Skin of body (tissue), 2 donors: ENCODE data around the gene SNAPC4. TPM values are rescaled to one million over a fixed set of nuclear protein-coding genes. Genes with fewer than 3 reads are reported as not detected.
"Not testable (repeated sequence)": the region's sequence is repeated elsewhere in the genome, so short reads cannot be mapped to it uniquely, and the experiment has no call there.

Experiments
- DNase-seq: peaks from one replicate; lab custom pipeline; 2025; lab: John Stamatoyannopoulos, UW
- total RNA-seq: library from RNA; depleted of rRNA; stranded (reverse); fragments of >200 nt; gene quantifications from one replicate; pipeline ENCODE4 v1.2.3, GENCODE V29; 2014

Gene SNAPC4
- total RNA-seq, 1 donor from 2014 or later, result 5.7 TPM

DNA sequence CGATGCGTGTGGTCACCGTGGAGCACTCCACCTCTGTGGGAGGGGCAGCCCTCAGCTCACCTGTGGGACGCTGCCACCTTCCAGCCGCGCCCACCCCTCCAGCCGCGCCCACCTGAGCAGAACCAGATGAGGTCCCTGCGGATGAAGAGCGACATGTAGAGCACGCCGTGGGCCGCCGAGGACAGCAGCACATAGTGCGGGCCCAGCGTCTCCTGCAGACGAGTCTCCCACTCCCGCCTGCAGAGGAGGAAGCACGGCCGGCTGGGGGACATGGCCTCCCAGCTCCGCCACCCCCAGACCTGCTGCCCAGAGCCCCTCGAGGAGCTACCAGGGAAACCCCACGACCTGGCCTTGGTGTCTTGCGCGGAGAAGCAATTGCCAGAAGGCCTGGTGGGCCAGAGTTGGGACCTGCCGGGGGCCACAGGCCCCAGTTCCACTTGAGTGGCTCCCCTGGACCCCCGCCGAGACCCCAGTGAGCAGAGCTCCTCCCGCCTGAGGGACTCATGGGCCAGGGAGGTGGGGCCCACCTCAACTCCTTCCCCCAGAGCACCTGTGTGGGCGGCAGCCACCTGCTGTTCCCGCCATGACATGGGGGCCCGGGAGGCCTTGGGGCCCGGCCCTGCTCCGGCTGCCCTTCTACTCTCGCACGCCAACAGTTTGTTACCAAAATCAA lies 33.2 kb upstream of the SNAPC4 start:
- DNase-seq, result no peak

DNA sequence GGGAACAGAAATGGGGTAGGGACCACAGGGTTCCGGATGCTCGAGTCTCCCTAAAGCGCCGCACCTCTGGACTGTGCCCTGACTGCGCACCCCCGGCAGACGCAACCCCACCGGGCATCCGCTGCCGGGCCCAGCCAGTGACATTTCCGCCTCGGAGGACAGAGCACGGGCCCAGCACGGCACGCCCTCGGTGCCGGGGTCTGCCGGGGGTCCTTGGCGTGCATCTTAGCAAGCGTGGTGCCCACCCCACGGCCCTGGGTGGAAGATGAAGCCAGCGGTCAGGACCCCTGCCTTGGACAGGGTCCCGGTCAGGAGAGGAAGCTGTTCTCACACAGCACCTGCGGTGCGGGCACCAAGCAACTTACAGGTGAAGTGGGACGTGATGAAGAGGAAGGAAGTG lies 32.6 kb upstream of the SNAPC4 start:
- no peak for DNase-seq

DNA sequence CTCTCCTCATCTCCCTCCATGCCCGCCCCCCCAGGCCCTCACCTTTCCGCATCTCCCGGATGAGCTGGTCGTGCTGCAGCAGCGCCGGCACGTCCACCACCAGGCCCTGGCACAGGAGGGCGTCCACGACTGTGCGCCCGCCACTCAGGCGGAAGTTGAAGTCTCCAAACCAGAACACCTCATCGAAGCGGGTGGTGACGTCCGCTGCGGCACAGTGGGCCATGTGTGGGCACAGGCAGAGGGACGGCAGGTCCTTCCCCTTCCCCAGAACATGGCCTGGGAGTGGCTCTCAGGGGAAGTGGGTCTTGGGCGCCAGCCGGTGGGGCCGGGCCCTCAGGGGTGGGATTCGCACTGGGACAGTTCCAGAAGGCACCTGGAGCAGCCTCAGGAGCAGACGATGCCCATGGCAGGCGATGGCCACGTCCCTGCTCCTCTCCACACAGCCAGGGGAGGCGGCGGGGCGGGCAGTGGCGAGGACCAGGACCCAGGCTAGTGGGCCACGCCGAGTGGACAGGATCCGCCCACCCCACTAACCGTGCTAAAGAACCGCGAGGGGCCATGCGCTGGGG lies 31.9 kb upstream of the SNAPC4 start:
- no peak for DNase-seq

DNA sequence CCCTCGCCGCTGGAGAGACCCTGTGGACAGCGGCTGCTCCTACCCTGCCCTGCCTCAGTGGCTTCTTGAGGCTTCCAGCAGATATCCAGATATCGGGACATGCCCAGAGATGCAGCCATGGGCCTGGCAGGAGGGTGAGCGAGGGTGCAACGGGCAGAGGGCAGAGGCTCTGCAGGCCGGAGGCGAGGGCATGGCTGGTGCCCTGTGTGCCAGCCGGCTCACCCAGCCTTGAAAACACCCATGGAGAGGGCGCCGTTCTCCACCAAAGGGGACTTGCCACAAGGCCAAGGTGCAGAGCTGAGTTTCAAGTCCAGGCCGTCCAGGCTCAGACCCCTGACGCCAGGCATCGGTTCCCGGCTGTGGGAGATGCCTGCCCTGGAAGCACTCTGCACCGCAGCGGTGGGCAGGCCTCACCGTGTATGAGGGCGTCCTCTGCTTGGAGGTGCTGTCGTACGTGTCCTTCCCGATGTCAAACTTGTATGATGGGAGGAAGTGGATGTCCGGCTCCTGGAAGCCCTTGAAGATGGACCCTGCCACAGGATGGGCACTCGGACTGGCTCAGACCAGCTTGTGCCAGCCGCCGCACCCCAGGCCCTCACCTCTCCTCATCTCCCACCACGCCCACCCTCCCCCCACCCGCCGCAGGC lies 30.7 kb upstream of the SNAPC4 start:
- DNase-seq, result no peak

DNA sequence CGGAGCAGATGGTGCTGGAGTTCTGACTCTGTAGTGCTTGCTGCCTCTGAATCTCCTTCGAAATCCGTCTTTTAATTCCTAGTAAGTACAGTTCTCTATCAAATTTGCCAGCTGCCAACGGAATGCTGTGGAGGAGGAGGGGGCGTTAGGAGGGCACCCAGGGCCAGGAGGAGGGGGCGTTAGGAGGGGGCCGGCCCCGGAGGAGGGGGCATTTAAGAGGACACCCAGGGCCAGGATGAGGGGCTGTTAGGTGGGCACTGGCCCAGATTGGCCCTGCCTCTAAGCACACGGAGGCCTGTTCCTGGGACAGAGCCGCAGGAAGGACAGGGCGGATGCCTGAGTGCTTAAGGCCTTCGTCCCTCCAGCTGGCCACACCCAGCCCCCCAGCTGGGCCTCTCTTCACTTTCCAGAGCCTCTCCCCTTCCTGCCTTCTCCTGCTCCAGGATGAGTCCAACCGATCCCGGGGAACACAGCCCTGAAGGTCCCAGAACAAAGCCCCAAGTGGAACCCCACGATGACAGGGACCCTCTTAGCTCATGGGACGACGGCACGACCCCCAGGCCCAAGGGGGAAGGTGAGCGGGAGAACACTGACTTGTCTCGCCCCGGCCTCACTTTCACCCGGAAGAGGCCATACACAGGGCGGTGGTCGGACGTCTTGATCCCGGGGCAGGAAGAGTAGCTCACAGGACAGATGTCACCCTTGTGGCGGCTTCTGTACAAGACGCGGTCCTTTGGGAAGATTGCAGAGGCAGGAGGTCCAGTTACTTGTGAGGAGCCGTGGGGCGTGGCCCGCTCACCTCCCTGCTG lies 29.9 kb upstream of the SNAPC4 start:
- no peak for DNase-seq

DNA sequence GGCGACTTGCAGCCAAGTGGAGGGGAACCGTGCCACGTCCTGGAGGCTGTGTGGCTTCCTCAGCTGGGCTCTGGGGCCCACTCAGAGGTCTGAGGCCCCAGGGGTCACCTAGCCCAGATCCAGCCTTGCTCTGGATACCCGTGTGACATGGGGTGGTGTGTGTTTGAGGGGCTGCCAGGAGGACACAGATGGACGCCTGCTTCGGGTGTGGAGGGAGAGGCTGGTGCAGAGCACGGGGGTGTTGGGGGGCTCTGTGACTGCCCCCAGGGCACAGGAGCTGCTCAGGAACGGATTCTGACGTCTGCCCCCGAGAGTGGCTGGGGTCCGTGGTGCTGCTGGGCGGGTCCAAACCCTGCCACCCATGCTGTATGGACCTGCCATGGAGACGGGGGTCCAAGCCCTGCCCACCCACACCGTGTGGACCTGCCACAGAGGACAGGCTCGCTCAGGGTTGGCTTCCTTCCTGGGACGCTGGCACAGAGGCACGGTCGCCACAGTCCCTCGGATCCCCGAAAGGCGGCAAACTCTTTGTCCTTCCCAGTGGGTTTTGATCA lies 29.2 kb upstream of the SNAPC4 start:
- no peak for DNase-seq

DNA sequence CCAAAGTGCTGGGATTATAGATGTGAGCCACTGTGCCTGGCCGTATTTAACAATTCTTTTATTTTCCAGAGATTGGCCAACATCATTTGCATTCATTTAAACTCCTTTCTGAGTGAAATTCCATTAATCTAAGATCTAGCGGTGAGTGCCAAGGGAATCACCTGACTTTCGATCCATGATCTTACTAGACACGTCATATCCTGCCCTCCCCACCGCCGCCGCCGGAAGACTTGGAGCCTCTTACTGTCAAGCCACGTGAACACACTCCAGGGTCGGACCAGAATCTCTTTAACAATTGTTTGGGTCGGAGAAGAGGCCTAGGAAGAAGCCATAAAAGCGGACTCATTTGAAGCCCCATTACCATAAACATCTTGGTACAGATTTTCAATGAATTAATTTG lies 26.8 kb upstream of the SNAPC4 start:
- no peak for DNase-seq

DNA sequence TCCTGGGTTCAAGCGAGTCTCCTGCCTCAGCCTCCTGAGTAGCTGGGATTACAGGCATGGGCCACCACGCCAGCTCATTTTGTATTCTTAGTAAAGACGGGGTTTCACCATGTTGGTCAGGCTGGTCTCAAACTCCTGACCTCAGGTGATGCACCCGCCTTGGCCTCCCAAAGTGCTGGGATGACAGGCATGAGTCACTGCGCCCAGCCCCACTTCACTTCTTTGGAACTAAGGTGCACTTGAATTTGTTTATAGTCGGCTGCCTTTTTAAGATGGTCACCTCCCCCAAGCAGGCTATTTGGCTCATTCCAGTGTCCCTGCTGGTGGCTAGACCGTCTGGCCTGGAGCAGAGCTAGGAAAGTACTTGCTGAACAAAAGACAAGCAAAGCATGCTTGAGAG lies 25.4 kb upstream of the SNAPC4 start:
- not testable (repeated sequence) for DNase-seq

DNA sequence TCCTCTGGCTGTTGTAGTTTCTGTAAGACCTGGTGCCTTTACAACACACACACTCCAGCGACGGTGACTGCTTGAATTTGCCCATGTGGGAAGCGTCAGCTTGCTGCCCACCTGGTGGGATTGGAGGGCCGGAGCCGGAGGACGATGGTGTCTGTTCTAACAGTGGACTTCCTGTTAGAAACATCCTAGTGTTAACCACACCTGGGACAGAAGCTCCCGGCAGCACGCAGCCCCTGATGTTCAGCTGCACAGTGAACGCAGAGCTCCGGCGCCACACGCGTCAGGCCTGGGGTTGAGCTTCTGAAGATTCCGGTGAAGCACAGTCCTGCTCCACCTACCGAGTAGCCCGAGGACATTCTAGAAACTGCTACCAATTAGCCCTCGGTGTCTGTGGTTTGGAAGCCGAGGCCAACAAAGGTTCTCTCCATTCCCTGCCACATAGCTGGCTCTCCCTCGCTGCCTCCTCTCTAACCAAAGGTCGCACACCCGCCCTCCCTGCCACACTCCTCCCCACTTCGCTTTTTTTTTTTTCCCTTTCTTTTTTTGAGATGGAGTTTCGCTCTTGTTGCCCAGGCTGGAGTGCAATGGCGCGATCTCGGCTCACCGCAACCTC lies 24.9 kb upstream of the SNAPC4 start:
- DNase-seq, result no peak

DNA sequence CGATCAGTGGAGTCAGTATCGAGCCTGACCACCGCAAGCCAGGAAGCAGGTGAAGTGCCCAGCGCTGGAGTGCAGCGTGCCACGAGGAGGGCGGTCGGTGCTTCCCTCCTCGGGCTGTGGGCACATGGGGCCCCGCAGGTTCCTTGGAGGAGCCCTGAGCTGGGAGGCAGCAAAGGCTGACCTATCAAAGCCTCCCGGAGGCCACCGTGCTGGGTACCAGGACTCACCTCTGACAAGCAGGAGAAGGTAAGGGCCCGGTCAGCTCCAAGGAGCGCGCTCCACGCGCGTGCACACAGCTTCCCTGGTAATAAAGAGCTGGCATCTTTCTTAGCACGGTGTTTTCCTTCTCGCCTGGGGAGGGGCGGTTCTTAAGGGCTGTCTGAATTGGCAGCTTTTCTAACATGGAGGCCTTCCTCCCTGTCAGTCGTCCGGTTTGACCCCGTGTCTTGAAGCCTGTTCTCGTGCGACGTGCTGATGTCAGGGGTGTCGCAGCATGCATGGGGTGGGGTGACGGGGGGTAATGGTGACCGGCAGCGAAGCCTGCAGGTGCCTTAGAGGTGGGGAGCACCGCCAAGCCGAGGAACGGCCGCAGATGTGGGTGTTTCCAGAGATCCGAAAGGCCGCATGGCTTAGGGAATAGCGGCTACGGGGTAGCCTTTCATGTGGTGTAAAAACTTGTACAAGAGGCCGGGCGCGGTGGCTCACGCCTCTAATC lies 23.6 kb upstream of the SNAPC4 start:
- DNase-seq, result no peak

DNA sequence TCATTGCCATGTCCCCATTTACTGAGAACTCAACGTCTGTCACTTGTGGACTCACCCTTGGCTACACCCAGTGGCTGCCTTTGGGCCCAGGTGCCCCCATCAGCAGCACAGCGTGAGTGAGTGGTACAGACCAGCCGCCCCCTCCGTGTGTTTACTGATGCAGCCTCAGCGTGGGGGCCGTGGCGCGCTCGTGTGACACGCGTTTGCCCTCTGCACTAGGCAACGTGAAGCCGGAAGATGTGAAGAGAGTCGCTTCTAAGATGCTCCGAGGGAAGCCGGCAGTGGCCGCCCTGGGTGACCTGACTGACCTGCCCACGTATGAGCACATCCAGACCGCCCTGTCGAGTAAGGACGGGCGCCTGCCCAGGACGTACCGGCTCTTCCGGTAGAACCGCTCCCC lies 22.9 kb upstream of the SNAPC4 start:
- DNase-seq, result no peak

DNA sequence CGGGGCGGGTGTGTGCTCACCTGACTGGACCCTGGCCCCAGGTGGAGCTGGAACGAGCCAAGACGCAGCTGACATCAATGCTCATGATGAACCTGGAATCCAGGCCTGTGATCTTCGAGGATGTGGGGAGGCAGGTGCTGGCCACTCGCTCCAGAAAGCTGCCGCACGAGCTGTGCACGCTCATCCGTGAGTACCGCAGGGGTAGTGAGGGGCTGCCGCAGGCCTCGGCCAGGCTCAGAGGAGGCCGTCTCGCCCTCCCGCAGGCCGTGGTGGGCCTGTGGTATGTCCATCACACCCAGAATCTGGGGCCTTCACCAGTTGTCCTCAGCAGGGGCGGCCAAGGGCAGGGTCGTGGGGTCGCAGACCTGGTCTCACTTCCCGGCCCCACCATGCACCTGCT lies 21.8 kb upstream of the SNAPC4 start:
- DNase-seq, result no peak

DNA sequence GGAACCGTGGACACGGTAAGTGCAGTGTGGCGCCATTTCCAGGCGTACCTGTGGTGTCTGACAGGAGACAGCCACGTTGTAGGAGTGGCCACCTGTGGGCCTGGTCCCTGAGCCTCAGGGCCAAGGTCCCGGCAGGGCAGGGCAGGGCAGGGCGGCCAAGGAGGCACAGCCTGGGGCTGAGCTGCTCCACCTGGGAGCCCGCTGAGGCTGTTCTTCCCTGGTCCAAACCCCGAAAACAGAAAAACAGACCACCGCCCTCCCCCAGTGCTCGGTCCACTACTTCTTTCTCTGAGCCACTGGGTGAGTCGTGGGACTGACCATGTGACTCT lies 19.1 kb upstream of the SNAPC4 start:
- no peak for DNase-seq

DNA sequence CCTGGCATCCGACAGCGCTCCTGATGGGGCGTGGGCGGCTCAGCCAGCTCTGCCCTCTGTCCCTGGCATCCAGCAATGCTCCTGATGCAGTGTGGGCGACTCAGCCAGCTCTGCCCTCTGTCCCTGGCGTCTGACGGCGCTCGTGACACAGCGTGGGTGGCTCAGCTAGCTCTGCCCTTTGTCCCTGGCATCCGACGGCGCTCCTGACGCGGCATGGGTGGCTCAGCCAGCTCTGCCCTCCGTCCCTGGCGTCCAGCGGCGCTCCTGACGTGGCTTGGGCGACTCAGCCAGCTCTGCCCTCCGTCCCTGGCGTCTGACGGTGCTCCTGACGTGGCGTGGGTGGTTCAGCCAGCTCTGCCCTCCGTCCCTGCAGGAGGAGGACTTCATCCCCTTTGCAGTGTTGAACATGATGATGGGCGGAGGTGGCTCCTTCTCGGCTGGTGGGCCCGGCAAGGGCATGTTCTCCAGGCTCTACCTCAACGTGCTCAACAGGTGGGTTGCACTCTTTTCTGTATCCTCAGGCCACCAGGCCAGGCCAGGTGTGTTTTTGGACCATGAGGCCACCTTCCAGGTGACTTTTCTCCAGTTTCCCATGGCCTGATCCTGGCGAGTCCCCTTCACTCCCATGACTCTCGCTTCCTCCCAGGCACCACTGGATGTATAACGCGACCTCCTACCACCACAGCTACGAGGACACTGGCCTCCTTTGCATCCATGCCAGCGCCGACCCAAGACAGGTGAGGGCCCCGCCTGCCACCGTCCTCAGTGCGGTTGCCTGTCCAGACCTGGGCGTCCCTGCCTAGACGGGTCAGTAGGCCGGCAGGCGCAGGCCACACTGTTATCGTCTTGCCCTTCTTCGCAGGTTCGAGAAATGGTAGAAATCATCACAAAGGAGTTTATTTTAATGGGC lies 18.5 kb upstream of the SNAPC4 start:
- no peak for DNase-seq

DNA sequence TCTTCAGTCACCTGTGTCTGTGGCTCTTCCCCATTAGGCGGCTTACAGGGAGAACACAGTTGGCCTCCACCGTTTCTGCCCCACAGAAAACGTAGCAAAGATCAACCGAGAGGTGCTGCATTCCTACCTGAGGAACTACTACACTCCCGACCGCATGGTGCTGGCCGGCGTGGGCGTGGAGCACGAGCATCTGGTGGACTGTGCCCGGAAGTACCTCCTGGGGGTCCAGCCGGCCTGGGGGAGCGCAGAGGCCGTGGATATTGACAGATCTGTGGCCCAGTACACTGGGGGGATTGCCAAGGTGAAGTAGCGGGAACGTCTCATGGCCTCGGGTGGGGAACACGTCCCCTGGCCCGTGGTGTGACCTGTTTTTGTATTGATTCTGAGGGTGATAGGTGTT lies 16.9 kb upstream of the SNAPC4 start:
- no peak for DNase-seq

DNA sequence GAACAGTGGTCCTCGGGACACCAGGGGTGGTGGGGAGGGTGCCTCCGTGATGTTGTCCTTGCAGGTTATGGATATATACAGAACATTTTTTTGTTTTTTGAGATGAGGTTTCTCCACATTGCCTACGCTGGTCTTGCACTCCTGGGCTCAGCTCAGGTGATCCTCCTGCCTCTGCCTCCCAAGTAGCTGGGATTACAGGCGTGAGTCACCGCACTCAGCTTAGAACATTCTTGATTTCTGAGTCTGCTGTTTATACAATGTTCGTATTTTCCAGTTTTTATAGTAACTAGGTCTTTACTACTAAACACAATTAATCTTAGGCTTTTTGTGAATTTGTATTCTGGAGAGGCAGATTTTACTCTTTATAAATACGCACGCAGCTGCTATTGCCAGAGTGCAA lies 16.5 kb upstream of the SNAPC4 start:
- no peak for DNase-seq

DNA sequence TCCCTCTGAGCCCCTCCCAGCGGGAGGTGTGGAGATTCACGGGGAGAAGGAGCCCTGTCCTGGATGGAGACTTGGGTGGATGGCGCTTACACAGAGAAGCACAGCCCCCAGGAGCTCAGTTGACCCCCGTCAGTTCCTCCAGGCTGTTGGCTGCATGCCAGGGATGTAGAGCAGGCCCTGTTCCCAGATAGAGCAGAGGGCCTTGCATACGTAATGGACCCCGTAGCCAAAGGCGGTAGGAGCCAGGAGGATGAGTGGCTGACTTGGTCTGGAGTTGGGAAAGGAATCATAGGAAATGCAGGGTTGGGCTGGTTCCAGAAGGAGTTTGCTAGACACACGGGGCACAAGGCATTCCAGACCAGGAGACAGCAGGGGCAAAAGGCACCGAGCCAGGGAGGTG lies 13.0 kb upstream of the SNAPC4 start:
- no peak for DNase-seq

DNA sequence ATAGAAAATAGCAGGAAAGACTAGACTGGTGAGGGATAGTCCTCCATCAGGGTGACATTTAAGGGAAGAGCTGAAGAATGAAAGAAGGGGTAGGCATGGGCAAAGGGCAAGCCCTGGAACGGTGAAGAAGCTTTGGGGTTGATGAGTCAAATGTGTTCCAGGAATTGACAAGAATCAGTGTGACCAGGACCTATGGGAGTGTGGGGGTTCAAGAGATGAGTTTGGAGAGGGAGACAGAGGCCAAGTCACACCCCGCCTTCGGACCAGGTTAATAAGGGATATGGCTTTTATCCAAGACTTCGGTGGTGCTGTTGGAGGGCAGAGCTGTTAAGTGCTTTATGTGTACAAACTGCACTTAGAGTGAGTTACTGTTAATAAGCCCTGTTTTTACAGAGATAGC lies 11.4 kb upstream of the SNAPC4 start:
- DNase-seq, result no peak

DNA sequence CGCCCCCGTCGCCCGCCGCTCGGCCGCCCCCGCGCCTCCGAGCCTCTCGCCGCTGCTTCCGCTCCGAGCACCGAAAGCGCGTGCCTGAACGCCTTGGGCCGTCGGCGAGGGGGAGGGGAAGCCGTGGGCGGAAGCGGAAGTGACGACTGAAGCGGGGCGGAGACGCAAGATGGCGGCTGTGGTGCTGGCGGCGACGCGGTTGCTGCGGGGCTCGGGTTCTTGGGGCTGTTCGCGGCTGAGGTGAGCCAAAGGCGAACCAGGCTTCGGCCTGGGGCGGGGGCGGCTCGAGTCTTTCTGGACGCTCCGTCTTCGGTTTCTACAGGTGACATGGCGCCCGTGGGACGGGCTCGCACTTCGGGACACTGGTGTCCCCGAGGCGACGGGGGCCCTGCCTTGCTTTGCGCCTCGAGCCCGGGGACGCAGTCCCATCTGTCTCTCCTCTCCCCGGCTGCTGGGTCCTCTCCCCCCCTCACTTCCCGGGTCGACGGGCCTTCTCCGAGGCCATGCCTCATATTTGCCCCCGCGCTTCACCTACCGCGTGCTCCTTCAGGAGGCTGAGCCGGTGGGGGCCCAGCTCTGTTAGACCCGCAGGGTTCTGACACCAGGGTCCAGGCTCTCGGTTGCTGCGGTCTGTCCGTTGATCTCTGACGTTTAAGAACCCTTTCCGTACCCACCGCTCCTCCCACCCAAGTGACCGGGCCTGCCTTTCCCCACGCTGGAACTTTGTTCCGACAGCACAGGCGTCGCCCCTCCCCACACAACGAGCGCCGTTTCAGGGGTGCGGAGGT lies 10.7 kb upstream of the SNAPC4 start, which contains the start of the genes ENTR1 and PMPCA:
ENTR1 (minus strand) TSS at position 115 of the 788 bp plus-strand sequence. CDS start 217 bp downstream, outside the sequence.
PMPCA (plus strand) TSS at position 159 of the 788 bp plus-strand sequence; CDS start at position 170, 11 bp downstream.
- peak; percentile 82 for DNase-seq
